Nephron (organoid): ENCODE results near the gene SPON1.

ENCODE experiments used
- H3K27ac Mint-ChIP-seq, 3 experiments: 2 replicates each; pipeline ENCODE4 v1.8.0; 2020; ENCODE audit warnings: mixed read lengths in 3 of 3, mild to moderate bottlenecking in 2 of 3, moderate library complexity in 1 of 3
- H3K27me3 Mint-ChIP-seq: 2 replicates; pipeline ENCODE4 v1.8.0; 2021; ENCODE audit warnings: low read depth, mild to moderate bottlenecking, moderate library complexity, mixed read lengths
- H3K36me3 Mint-ChIP-seq: 2 replicates; pipeline ENCODE4 v1.8.0; 2020; ENCODE audit warnings: low read depth, mixed read lengths
- H3K4me1 Mint-ChIP-seq: 2 replicates; pipeline ENCODE4 v1.8.0; 2020; ENCODE audit warnings: mixed read lengths
- H3K4me3 Mint-ChIP-seq, 3 experiments: 2 replicates each; pipeline ENCODE4 v1.8.0; 2020; ENCODE audit warnings: mild to moderate bottlenecking in 3 of 3, mixed read lengths in 3 of 3, moderate library complexity in 2 of 3
- H3K9me3 Mint-ChIP-seq: 2 replicates; pipeline ENCODE4 v1.8.0; 2020; ENCODE audit warnings: mixed read lengths
- CTCF ChIP-seq, 3 experiments: fragments of 200-600 bp; sonication (generic); IDR thresholded peaks; one replicate each; pipeline ENCODE4 v1.5.0; 2021; ENCODE audit warnings: antibody characterized with exemption in 3 of 3; ENCODE audit not compliant: unreplicated experiment in 3 of 3

Gene SPON1

GRCh38 chr11:14101388-14101787 is 138.9 kb downstream of the SPON1 start:
- Mint-ChIP-seq H3K4me3 (no peak overlapping the region), H3K27ac (no peak overlapping the region), H3K36me3 (no peaks in the 10 kb centered on the region), H3K9me3 (no peaks in the 10 kb centered on the region), H3K27me3 (no peaks in the 10 kb centered on the region), H3K4me1 (no peaks in the 10 kb centered on the region)
- no peak for TF ChIP-seq CTCF (IDR thresholded peaks at IDR 0.05; ENCODE audit: unreplicated experiment in 3 of 3)

GRCh38 chr11:14102766-14103165 is 140.2 kb downstream of the SPON1 start:
- Mint-ChIP-seq H3K27ac (no peak overlapping the region), H3K9me3 (no peaks in the 10 kb centered on the region), H3K36me3 (no peaks in the 10 kb centered on the region), H3K4me1 (no peaks in the 10 kb centered on the region), H3K27me3 (no peaks in the 10 kb centered on the region), H3K4me3 (no peak overlapping the region)
- TF ChIP-seq CTCF (IDR thresholded peaks at IDR 0.05; ENCODE audit: unreplicated experiment in 3 of 3), result no peak

- H3K9me3 Mint-ChIP-seq, result no peaks in the 10 kb centered on the region
- no peaks in the 10 kb centered on the region for H3K36me3 Mint-ChIP-seq
- H3K27ac Mint-ChIP-seq, result no peak overlapping the region
- peaks cover 18% of the 10 kb centered on the region for H3K4me1 Mint-ChIP-seq
- no peaks in the 10 kb centered on the region for H3K27me3 Mint-ChIP-seq
- H3K4me3 Mint-ChIP-seq, result no peak overlapping the region
- TF ChIP-seq CTCF (IDR thresholded peaks at IDR 0.05; ENCODE audit: unreplicated experiment in 3 of 3), result no peak
Measured at GRCh38 chr11:14105446-14105845, 142.9 kb downstream of the SPON1 start.

- Mint-ChIP-seq H3K27ac (no peak overlapping the region), H3K9me3 (no peaks in the 10 kb centered on the region), H3K27me3 (no peaks in the 10 kb centered on the region), H3K4me3 (no peak overlapping the region), H3K36me3 (no peaks in the 10 kb centered on the region), H3K4me1 (peaks cover 24% of the 10 kb centered on the region)
- no peak for TF ChIP-seq CTCF (IDR thresholded peaks at IDR 0.05; ENCODE audit: unreplicated experiment in 3 of 3)
Measured at GRCh38 chr11:14106303-14107049, 144.0 kb downstream of the SPON1 start.

- H3K4me3 Mint-ChIP-seq, result no peak overlapping the region
- H3K9me3 Mint-ChIP-seq, result no peaks in the 10 kb centered on the region
- H3K27ac Mint-ChIP-seq, result no peak overlapping the region
- peaks cover 29% of the 10 kb centered on the region for H3K4me1 Mint-ChIP-seq
- H3K36me3 Mint-ChIP-seq, result no peaks in the 10 kb centered on the region
- TF ChIP-seq CTCF (IDR thresholded peaks at IDR 0.05; ENCODE audit: unreplicated experiment in 3 of 3), result no peak
- H3K27me3 Mint-ChIP-seq, result no peaks in the 10 kb centered on the region
Measured at GRCh38 chr11:14107050-14107430, 144.5 kb downstream of the SPON1 start.

GRCh38 chr11:14109742-14110141 is 147.2 kb downstream of the SPON1 start:
- no peaks in the 10 kb centered on the region for H3K9me3 Mint-ChIP-seq
- H3K27me3 Mint-ChIP-seq, result peaks cover 5% of the 10 kb centered on the region
- peak overlapping the region in 1 of 3 experiments; percentile 20 for H3K27ac Mint-ChIP-seq
- no peak for TF ChIP-seq CTCF (IDR thresholded peaks at IDR 0.05; ENCODE audit: unreplicated experiment in 3 of 3)
- peaks cover 43% of the 10 kb centered on the region for H3K4me1 Mint-ChIP-seq
- H3K4me3 Mint-ChIP-seq, result no peak overlapping the region
- no peaks in the 10 kb centered on the region for H3K36me3 Mint-ChIP-seq
